ENCODE measurements around the gene PRKAB2. TPM values are rescaled to one million over a fixed set of nuclear protein-coding genes. Genes with fewer than 3 reads are reported as not detected.
A peak's percentile ranks its signal among the peaks of the same experiment; 100 is the strongest.
"Not testable (repeated sequence)": the region's sequence is repeated elsewhere in the genome, so short reads cannot be mapped to it uniquely, and the experiment has no call there.

The PRKAB2 gene
- total RNA-seq, 1 donor from 2014 or later = 19.7 TPM

DNA sequence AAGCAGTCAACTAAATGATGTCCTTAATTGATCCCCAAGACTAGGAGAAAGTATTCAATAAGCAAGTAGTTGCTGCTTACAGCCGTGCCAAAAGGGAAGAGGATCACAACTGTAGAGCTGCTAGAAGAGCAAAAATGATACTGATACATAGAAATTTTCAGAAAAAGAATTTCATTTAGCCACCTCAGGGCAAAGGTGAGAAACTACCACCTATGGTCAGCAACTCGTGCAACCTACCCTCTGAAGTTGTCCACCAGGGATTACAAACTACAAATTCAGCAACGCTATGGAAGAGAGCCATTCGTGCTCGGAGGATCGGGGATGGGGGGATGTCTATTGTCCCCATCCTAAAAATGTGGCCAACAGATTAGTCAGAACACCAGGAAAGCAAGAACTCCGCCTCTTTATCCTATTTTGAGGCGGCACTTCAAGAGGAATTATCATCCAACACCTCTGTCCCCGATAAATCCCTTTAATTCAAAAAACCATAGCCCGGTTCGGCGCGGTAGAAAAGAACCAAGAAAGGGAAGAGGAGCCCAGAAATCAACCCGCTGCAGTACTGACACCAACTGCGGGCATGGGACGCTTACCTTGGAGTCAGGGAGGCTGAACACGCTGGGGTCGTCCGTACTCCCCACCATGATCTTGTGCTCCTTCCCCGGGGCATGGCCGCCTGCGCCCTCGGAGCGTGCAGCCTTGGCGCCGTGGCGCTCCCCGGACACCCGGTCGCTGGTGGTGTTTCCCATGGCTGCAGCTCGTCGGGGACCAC, 687 bp downstream of the PRKAB2 start:
- DNase-seq (ENCODE audit: low read depth) = peak; percentile 11

- DNase-seq (ENCODE audit: low read depth) = no peak
Observed at GRCh38 chr1:147169840-147170674, 2.2 kb downstream of the PRKAB2 start.

DNA sequence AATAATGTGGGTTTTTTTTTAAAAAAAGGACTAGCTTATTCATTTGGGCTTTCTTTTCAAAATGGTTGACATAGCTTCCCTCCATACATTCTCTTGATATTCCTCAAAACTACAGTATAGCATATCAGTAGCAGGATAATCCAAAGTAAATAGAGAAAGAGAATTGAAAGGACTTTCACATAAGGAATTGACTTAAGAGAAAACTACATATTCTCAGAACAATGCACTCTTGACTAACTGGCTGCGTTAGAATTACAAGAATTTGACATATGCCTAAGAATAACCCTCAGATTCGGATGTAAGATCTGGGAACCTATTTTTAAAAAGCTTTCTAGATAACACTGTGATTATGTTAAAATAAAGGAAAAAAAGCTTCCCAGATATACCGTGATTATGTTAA, 3.1 kb downstream of the PRKAB2 start:
- DNase-seq (ENCODE audit: low read depth) = no peak

GRCh38 chr1:147168626-147169058, 3.6 kb downstream of the PRKAB2 start:
- peak; percentile 73 for DNase-seq (ENCODE audit: low read depth)

- DNase-seq (ENCODE audit: low read depth) = peak; percentile 99
Observed at GRCh38 chr1:147167365-147167764, 4.9 kb downstream of the PRKAB2 start.

DNA sequence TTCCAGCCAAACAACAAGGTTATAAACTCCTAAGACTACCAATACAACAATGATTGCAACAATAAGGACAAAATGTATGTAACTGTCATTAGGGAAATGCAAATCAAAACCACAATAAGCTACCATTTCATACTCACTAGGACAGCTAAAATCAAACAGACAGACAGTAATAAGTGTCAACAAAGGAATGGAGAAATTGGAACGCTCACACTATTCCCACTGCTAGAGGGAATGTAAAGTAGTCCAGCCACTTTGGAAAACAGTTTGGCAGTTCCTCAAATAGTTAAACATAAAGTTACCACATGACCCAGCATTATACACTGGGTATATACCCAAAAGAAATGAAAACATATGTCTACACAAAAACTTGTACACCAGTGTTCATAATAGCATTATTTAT, 9.3 kb downstream of the PRKAB2 start:
- DNase-seq (ENCODE audit: low read depth) = no peak

GRCh38 chr1:147162093-147162492, 10.2 kb downstream of the PRKAB2 start:
- no peak for DNase-seq (ENCODE audit: low read depth)

DNA sequence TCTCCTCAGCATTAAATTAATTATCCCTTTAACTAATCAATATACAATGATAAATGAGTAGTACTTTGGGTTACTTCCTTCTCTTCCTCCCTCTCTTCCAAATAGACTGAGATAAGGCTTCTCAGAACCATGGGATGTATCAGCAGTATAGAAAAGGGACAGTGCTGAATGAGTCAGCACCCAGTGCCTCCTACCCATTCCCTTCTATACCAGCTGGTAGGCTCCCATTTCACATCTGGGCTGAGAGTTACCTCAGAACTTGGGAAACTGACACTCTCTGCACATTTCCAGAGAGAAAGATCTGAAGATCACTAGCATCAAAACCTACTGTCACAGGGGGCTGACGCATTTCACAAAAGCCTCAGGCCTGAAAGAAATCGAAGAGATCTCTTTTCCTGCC, 15.2 kb downstream of the PRKAB2 start:
- not testable (repeated sequence) for DNase-seq (ENCODE audit: low read depth)

- no peak for DNase-seq (ENCODE audit: low read depth)
Observed at GRCh38 chr1:147156642-147157041, 15.6 kb downstream of the PRKAB2 start.

- DNase-seq (ENCODE audit: low read depth) = no peak
Observed at GRCh38 chr1:147152772-147153171, 19.5 kb downstream of the PRKAB2 start.

DNA sequence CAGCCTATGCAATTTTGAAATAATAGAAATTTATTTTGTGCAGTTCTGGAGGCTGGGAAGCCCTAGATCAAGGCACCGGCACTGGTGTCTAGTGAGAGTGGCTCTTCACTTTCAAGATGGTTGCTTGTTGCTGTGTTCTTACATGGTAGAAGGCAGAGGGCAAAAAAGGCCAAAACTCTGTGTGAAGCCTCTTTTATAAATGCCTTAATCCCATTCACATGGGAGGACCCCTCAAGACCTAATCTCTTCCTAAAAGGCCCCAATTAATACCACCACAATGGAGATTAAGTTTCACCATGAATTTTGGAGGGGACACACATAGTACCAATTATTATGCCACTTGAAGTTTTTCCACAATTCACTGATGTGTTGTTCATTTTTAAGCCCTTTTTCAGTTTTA, 21.0 kb downstream of the PRKAB2 start:
- no peak for DNase-seq (ENCODE audit: low read depth)

- no peak for DNase-seq (ENCODE audit: low read depth)
Observed at GRCh38 chr1:147142886-147143285, 29.4 kb downstream of the PRKAB2 start.

DNA sequence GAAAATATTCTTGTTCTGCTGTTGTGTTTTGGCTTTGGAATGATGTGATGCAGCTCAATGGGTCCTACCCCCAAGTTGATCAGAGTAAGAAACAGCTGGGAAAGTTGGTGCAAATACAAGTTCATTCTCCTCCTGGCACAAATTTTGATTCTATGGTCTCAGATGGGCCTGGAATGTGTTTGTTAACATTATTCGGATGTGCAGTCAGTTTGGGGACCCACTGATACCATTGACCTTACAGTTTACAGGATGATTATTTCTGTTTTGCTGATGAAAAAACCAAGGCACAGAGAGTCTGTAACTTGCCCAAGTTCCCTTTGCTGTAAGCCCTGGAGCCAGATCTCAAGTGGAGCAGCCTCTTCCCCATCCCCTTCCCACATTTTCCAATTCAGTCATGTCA, 41.5 kb downstream of the PRKAB2 start:
- not testable (repeated sequence) for DNase-seq (ENCODE audit: low read depth)

DNA sequence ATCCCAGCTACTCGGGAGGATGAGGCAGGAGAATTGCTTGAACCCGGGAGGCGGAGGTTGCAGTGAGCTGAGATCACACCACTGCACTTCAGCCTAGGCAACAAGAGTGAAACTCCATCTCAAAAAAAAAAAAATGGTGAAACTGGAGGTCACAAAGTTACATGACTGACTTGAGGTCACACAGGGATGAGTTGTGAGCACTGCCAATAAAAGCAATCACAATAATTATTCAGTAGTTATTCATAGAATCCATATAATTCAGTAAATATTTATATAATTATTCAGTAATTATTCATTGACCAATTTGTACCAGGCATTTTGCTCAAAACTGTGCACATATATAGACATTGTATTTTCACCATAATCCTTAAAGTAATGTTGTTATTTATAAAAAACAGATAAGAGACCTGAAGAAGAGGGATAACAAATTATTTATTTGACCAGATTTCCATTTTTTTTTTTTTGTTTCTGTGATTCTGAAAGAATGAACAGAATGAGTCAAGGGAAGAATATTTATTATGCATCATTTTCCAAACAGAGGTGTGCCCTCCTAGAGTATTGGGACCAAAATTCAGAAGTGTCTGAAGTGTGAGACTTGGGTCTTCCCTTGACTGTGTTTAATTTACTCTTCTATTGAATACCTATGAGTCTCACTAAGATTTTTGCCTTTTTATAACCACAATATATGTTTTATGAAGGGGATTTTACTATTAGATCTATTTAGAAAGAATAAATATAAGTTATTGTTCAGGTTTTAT, 43.0 kb downstream of the PRKAB2 start:
- DNase-seq (ENCODE audit: low read depth) = no peak

DNA sequence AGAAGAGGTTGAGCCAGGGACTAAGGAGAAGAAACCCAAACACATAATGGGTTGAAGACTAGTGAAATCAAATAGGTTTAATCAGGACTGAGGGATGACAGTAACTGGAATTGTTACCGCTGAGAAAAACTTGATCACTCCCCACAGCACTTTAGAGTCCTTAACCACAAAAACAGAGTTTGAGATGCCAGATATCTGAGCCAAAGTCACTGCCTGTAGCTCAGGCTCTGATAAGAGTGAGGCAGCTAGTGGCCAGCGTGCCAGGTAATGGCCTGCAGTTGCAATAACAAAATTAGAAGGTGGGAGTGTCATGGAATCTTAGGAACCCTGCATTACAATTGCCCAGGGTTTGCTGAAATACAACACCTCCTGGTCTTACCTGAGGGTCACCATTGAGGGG, 48.0 kb downstream of the PRKAB2 start:
- DNase-seq (ENCODE audit: low read depth) = no peak

DNA sequence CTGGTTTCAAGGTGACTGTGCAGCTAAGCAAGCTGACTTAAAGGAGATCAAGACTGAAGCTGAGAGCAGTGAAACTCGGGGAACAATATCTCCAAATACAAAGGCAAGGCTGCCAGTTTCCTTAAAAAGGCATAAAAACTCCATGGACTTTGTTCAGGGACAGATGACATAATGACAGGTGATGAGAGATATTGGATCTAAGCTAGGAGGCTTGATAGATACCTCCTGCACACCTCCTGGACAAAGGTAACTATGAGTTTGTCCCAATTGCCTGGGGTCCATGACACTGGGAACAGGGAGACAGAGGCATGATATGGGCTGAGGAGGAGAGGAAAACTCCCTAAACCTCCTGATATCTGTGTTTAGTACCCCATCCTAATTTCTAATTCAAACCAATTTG, 55.2 kb downstream of the PRKAB2 start:
- DNase-seq (ENCODE audit: low read depth) = no peak

- no peak for DNase-seq (ENCODE audit: low read depth)
Observed at GRCh38 chr1:147115496-147115895, 56.8 kb downstream of the PRKAB2 start.

- DNase-seq (ENCODE audit: low read depth) = not testable (repeated sequence)
Observed at GRCh38 chr1:147115079-147115478, 57.2 kb downstream of the PRKAB2 start.

DNA sequence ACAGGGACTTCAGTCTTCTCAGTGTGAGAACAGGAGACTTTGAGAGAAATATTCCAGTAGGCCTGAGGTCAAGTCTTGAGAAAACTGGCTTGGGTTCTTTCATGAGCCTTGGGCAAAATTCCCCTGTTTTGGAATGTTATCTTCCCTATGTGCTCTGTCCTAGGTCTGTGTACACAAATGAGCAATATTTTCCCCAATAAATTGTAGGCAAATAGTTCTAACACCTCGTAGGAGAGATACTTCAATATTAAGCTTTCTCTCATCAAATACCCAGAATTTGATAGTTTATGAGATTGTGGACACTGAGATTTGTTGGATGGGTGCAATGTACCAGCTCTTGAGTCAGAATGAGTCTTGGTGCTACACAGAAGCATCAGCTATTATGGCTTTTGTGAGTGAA, 57.9 kb downstream of the PRKAB2 start:
- not testable (repeated sequence) for DNase-seq (ENCODE audit: low read depth)

DNA sequence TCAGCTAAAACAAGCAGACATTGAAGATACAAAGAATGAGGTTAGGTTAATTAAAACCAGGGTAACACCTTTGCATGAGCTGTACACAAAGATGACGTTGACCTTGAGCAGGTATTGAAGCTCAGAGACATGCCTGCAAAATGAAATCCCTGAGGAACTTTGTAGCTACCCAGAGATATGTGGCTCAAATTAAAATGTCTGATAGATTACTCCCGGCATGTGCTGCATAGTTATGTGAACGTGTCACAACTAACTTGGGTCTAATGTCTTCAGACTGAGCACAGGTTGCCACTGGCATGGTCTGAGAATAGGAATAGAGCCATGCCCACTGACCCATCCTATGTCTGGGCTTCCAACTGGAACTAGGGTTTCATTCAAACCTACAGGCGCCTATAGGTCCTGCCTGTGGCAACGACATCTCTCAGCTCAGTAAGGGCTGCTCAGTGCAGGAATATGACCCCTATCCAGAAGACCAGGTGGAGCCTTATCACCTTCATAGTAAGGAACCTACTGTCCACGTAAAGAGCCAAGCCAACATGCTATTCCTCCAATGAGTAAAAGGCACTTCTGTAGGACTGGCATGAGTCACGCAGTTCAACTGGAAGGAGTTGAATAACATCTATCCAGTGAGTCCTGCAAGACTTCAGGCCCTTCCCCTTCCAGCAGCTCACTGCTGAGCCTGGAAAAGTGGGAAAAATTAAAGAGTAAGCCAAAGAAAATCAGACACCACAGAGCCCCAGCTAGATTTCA, 60.7 kb downstream of the PRKAB2 start:
- DNase-seq (ENCODE audit: low read depth) = no peak

DNA sequence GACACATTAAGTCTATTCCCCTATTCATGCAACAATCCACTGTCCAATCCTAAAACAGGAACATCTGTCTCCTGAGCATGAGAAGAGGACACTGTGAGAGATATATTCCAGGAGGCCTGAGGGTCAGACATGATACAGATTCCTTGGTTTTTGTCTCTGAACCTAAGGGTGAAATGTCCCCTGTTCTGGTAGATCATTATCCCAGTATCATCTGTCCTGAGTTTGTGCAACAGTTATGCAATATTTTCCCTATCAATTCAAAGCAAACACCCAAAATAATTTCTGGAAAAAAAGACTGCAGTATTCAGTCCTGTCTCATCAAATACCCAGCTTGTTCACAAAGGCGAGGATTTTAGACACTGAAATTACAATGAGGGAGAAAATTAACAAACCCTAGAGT, 61.4 kb downstream of the PRKAB2 start:
- DNase-seq (ENCODE audit: low read depth) = no peak

- no peak for DNase-seq (ENCODE audit: low read depth)
Observed at GRCh38 chr1:147110434-147110833, 61.8 kb downstream of the PRKAB2 start.
